GM12878 (cell line): ENCODE data around the gene FCRL2. TPM values are rescaled to one million over a fixed set of nuclear protein-coding genes. Genes with fewer than 3 reads are reported as not detected.

ENCODE experiments used
- ATAC-seq: fragments of 200-7000 bp; cut with Tn5 transposase; 3 replicates; pipeline ENCODE4 v1.9.1; 2020; ENCODE audit warnings: mild to moderate bottlenecking, moderate library complexity
- BruUV-seq: library from RNA; stranded (reverse); fragments of 400-500 nt; replicated peaks from 2 replicates; lab custom pipeline; 2021; lab: Mats Ljungman, UMichigan
- CTCF ChIA-PET: fragments of 300-600 bp; sonication (Branson Sonifier 250); formaldehyde crosslinking; extraction: SDS; loops from one replicate; lab custom pipeline; 2021; ENCODE audit warnings: inconsistent platforms; lab: Yijun Ruan, JAX
- POLR2A ChIA-PET: fragments of 350-600 bp; formaldehyde crosslinking; extraction: SDS; loops from one replicate; lab custom pipeline; 2021; ENCODE audit warnings: inconsistent platforms; lab: Charles Lee
- RAD21 ChIA-PET: fragments of 300-600 bp; sonication (Branson Sonifier 250); formaldehyde crosslinking; loops from one replicate; lab custom pipeline; 2023; ENCODE audit warnings: antibody characterized with exemption; ENCODE audit not compliant: unreplicated experiment; lab: Charles Lee
- SMC1A ChIA-PET: fragments of 300-600 bp; sonication (Branson Sonifier 250); formaldehyde crosslinking; loops from one replicate; lab custom pipeline; 2023; ENCODE audit not compliant: unreplicated experiment, uncharacterized antibody; lab: Charles Lee
- DNase-seq: peaks from one replicate; pipeline ENCODE4 v3.0.0-alpha.2; 2011; ENCODE audit warnings: low read depth, low spot score
- FAIRE-seq: peaks from 3 replicates; lab custom pipeline; 2011; peaks lifted over from hg19 to GRCh38; lab: Jason Lieb, UNC
- H2AFZ ChIP-seq: 2 replicates; pipeline ENCODE4 v1.6.0; 2011; ENCODE audit warnings: low read depth, low read length, control low read depth; ENCODE audit not compliant: control insufficient read depth
- H3K27ac ChIP-seq: 2 replicates; pipeline ENCODE4 v1.5.1; 2011; ENCODE audit warnings: control low read depth; ENCODE audit not compliant: control insufficient read depth, insufficient read depth
- H3K27me3 ChIP-seq, 2 experiments: replicated peaks in 1 of 2; 2 replicates each; pipeline versions ENCODE4 v1.6.0 to v1.6.1; 2011; ENCODE audit warnings: low read length in 1 of 2; ENCODE audit not compliant: control insufficient read depth in 2 of 2, insufficient read depth in 2 of 2
- H3K36me3 ChIP-seq, 2 experiments: 2 replicates each; pipeline ENCODE4 v1.5.1; 2011; ENCODE audit warnings: low read length in 1 of 2; ENCODE audit not compliant: control insufficient read depth in 2 of 2, insufficient read depth in 2 of 2
- H3K4me1 ChIP-seq: 2 replicates; pipeline ENCODE4 v1.6.1; 2011; ENCODE audit warnings: mild to moderate bottlenecking, low read length, moderate library complexity, mixed read lengths; ENCODE audit not compliant: control insufficient read depth, insufficient read depth
- H3K4me2 ChIP-seq: 2 replicates; pipeline ENCODE4 v1.6.0; 2011; ENCODE audit warnings: control low read depth; ENCODE audit not compliant: control insufficient read depth, insufficient read depth
- H3K4me3 ChIP-seq: fragments of 200-600 bp; sonication (generic); 2 replicates; pipeline ENCODE4 v1.5.1; 2016
- H3K79me2 ChIP-seq: 2 replicates; pipeline ENCODE4 v1.6.0; 2011; ENCODE audit warnings: low read length; ENCODE audit not compliant: control insufficient read depth, insufficient read depth
- H3K9ac ChIP-seq: 2 replicates; pipeline ENCODE4 v1.8.0; 2011; ENCODE audit warnings: low read length, control low read depth, mixed read lengths; ENCODE audit not compliant: control insufficient read depth, insufficient read depth
- H3K9me3 ChIP-seq: replicated peaks from 3 replicates; pipeline ENCODE4 v1.5.1; 2011; ENCODE audit warnings: mild to moderate bottlenecking, low read length; ENCODE audit not compliant: control insufficient read depth, insufficient read depth
- H4K20me1 ChIP-seq: 2 replicates; pipeline ENCODE4 v1.6.0; 2011; ENCODE audit not compliant: control insufficient read depth, insufficient read depth
- BHLHE40 ChIP-seq, 2 experiments: fragments of 450-650 bp in 1 of 2; IDR thresholded peaks; 2 replicates each; pipeline ENCODE4 v1.6.1; 2011 to 2017; ENCODE audit warnings: low read depth in 2 of 2, borderline replicate concordance in 1 of 2, improper control_type of control experiment in 1 of 2, low read length in 1 of 2, mild to moderate bottlenecking in 1 of 2
- FOS ChIP-seq: IDR thresholded peaks from 3 replicates; pipeline ENCODE4 v1.6.1; 2011; ENCODE audit warnings: borderline replicate concordance; ENCODE audit not compliant: insufficient read length; ENCODE audit errors: extremely low read depth
- RUNX3 ChIP-seq: IDR thresholded peaks from 2 replicates; pipeline ENCODE4 v1.6.1; 2012; ENCODE audit warnings: low read length, inconsistent platforms
- ZSCAN29 ChIP-seq: fragments of 450-650 bp; IDR thresholded peaks from 2 replicates; pipeline ENCODE4 v1.6.1; 2017; ENCODE audit warnings: mild to moderate bottlenecking, moderate library complexity
- WGBS: methylation state at CpG from one replicate; pipeline ENCODE4 v1.1.6; 2016; ENCODE audit warnings: low lambda C conversion rate; ENCODE audit not compliant: insufficient replicate concordance, insufficient coverage; ENCODE audit errors: missing lambda C conversion rate; 5-methylcytosine and 5-hydroxymethylcytosine counted together
- in situ Hi-C: fragments of 300-500 bp; cut with MboI; formaldehyde crosslinking; loops from 9 replicates; pipeline ENCODE4 v1.14.3; 2018; ENCODE audit warnings: mixed read lengths
- intact Hi-C: fragments of 100-400 bp; cut with micrococcal nuclease; formaldehyde crosslinking; loops from one replicate; pipeline ENCODE4 v1.14.2; 2022; ENCODE audit not compliant: unreplicated experiment
- polyA plus RNA-seq, 11 experiments: library from polyadenylated mRNA; depleted of rRNA in 4 of 11; unstranded in 6 of 11; stranded (reverse) in 5 of 11; fragments of >200 nt; fragmentation: Nextera tagmentation in 4 of 11; fragmentation: Illumina TruSeq in 1 of 11; extraction: Ambion mirVana in 4 of 11; extraction: Trizol in 1 of 11; gene quantifications; 1 replicate in 1 of 11; 2 replicates in 10 of 11; pipeline versions ENCODE4 v1.2.1 to v1.2.3, GENCODE V29; 2011 to 2016; ENCODE audit warnings: inconsistent platforms in 2 of 11, missing spikeins in 2 of 11, low read depth in 1 of 11
- total RNA-seq, 4 experiments: library from RNA; depleted of rRNA in 3 of 4; stranded (reverse); fragments of >200 nt in 3 of 4; fragmentation: Illumina TruSeq in 1 of 4; extraction: Trizol in 1 of 4; gene quantifications; 2 replicates each; pipeline versions ENCODE4 v1.2.1 to v1.2.3, GENCODE V29; 2013 to 2021
- TF ChIP-seq, protein P1 (sequence below): fragments of 450-650 bp; IDR thresholded peaks from 2 replicates; pipeline ENCODE4 v1.6.1; 2016; ENCODE audit warnings: mild to moderate bottlenecking, moderate library complexity, borderline replicate concordance
- TF ChIP-seq, protein P2 (sequence below): fragments of 150-350 bp; IDR thresholded peaks from 2 replicates; pipeline ENCODE4 v1.6.1; 2014; ENCODE audit warnings: mild to moderate bottlenecking, low read depth, low read length

FCRL2 gene
- total and polyA plus RNA-seq, 10 of the 15 experiments (the other 5 are each of a cell fraction or from before 2014, with no cell fraction given): 0.07 to 7.3 (median 0.61) TPM

DNA sequence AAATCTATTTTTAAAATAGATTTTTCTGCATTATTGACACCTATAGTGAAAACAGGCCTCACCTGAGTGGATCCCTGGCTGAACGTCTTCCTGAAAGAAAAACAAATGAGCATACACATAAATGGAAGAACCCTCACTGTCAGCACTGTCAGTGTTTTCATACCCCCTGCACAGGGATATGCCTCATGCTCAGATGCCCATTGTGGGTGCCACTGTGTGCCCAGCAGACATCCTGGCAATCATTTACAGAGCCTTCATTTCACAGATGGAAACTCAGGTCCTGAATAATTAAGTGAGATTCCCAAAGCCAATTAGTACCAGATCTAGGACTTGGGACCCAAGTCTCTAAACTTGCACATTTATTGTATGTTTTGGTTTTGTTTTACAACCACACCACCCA, 23.1 kb upstream of the FCRL2 start:
- CTCF ChIA-PET: no interaction called here
- ATAC-seq: no peak

More for the DNA sequence above, 23.1 kb upstream of the FCRL2 start:
- no peak for FAIRE-seq
- Histone ChIP-seq H3K79me2 (no peaks in the 10 kb centered on the region), H3K9ac (no peak overlapping the region), H3K27ac (no peak overlapping the region), H3K4me3 (no peak overlapping the region), H3K36me3 (no peaks in the 10 kb centered on the region), H3K4me1 (no peaks in the 10 kb centered on the region; the same call in 1 of the 2 replicates), H3K9me3 (no peaks in the 10 kb centered on the region; the same call in 2 of the 3 replicates), H3K4me2 (no peak overlapping the region), H3K27me3 (peaks cover 1 to 3% of the 10 kb centered on the region in 2 experiments; a peak in 2 of 4 replicates), H2AFZ (no peak overlapping the region), H4K20me1 (no peaks in the 10 kb centered on the region)
- in situ Hi-C loops (no loop called here), intact Hi-C loops (no loop called here)
- DNase-seq: no peak
- WGBS: 0% methylated on average over 1 of the region's 1 CpG
- ChIA-PET POLR2A (no interaction called here), SMC1A (no interaction called here), RAD21 (no interaction called here)
- TF ChIP-seq RUNX3: no peak
- TF ChIP-seq, protein P1, sequence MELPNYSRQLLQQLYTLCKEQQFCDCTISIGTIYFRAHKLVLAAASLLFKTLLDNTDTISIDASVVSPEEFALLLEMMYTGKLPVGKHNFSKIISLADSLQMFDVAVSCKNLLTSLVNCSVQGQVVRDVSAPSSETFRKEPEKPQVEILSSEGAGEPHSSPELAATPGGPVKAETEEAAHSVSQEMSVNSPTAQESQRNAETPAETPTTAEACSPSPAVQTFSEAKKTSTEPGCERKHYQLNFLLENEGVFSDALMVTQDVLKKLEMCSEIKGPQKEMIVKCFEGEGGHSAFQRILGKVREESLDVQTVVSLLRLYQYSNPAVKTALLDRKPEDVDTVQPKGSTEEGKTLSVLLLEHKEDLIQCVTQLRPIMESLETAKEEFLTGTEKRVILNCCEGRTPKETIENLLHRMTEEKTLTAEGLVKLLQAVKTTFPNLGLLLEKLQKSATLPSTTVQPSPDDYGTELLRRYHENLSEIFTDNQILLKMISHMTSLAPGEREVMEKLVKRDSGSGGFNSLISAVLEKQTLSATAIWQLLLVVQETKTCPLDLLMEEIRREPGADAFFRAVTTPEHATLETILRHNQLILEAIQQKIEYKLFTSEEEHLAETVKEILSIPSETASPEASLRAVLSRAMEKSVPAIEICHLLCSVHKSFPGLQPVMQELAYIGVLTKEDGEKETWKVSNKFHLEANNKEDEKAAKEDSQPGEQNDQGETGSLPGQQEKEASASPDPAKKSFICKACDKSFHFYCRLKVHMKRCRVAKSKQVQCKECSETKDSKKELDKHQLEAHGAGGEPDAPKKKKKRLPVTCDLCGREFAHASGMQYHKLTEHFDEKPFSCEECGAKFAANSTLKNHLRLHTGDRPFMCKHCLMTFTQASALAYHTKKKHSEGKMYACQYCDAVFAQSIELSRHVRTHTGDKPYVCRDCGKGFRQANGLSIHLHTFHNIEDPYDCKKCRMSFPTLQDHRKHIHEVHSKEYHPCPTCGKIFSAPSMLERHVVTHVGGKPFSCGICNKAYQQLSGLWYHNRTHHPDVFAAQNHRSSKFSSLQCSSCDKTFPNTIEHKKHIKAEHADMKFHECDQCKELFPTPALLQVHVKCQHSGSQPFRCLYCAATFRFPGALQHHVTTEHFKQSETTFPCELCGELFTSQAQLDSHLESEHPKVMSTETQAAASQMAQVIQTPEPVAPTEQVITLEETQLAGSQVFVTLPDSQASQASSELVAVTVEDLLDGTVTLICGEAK: no peak
- TF ChIP-seq ZSCAN29: no peak
- TF ChIP-seq FOS: no peak
- TF ChIP-seq BHLHE40 (IDR thresholded peaks at IDR 0.05; ENCODE audit: borderline replicate concordance in 1 of 2, low read depth in 2 of 2, low read length in 1 of 2): no peak
- TF ChIP-seq, protein P2, sequence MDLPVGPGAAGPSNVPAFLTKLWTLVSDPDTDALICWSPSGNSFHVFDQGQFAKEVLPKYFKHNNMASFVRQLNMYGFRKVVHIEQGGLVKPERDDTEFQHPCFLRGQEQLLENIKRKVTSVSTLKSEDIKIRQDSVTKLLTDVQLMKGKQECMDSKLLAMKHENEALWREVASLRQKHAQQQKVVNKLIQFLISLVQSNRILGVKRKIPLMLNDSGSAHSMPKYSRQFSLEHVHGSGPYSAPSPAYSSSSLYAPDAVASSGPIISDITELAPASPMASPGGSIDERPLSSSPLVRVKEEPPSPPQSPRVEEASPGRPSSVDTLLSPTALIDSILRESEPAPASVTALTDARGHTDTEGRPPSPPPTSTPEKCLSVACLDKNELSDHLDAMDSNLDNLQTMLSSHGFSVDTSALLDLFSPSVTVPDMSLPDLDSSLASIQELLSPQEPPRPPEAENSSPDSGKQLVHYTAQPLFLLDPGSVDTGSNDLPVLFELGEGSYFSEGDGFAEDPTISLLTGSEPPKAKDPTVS: no peak
- BruUV-seq: no TSS peak
